H1 (cell line): ENCODE results near the gene NOP9. TPM values are rescaled to one million over a fixed set of nuclear protein-coding genes. Genes with fewer than 3 reads are reported as not detected.
A peak's percentile ranks its signal among the peaks of the same experiment; 100 is the strongest.

ENCODE experiments used
- CTCF ChIA-PET: fragments of 300-600 bp; sonication (Branson Sonifier 250); formaldehyde crosslinking; loops from one replicate; lab custom pipeline; 2021; ENCODE audit not compliant: partially characterized antibody; lab: Charles Lee
- POLR2A ChIA-PET: fragments of 300-600 bp; sonication (Branson Sonifier 250); formaldehyde crosslinking; loops from one replicate; lab custom pipeline; 2021; ENCODE audit warnings: inconsistent platforms; ENCODE audit not compliant: partially characterized antibody; lab: Charles Lee
- DNase-seq, 2 experiments: peaks; one replicate each; pipeline versions ENCODE4 v3.0.0 to v3.0.0-alpha.2; 2010 to 2022; ENCODE audit warnings: low spot score in 2 of 2, low read depth in 1 of 2, mixed read lengths in 1 of 2
- FAIRE-seq: peaks from 2 replicates; lab custom pipeline; 2011; peaks lifted over from hg19 to GRCh38; lab: Jason Lieb, UNC
- H2AFZ ChIP-seq: 2 replicates; pipeline ENCODE4 v1.8.1; 2012; ENCODE audit warnings: low read length, inconsistent platforms
- H2AK5ac ChIP-seq: 2 replicates; pipeline ENCODE4 v1.6.1; 2013; ENCODE audit warnings: low read depth, low read length
- H2BK120ac ChIP-seq: replicated peaks from 2 replicates; pipeline ENCODE3; 2013; ENCODE audit warnings: low read depth, low read length, inconsistent platforms
- H2BK12ac ChIP-seq: 2 replicates; pipeline ENCODE4 v1.6.1; 2013; ENCODE audit warnings: low read depth, low read length
- H2BK15ac ChIP-seq: 2 replicates; pipeline ENCODE4 v1.6.1; 2013; ENCODE audit warnings: low read length
- H2BK20ac ChIP-seq: 2 replicates; pipeline ENCODE4 v1.6.1; 2013; ENCODE audit warnings: low read length
- H2BK5ac ChIP-seq: 2 replicates; pipeline ENCODE4 v1.6.1; 2013; ENCODE audit warnings: low read depth, low read length
- H3K14ac ChIP-seq: 2 replicates; pipeline ENCODE4 v1.6.1; 2013; ENCODE audit warnings: inconsistent platforms; ENCODE audit not compliant: insufficient read length
- H3K18ac ChIP-seq: 2 replicates; pipeline ENCODE4 v1.6.1; 2013; ENCODE audit warnings: low read length; ENCODE audit errors: extremely low read depth
- H3K23ac ChIP-seq: 2 replicates; pipeline ENCODE4 v1.6.1; 2013; ENCODE audit warnings: inconsistent platforms; ENCODE audit not compliant: insufficient read length
- H3K23me2 ChIP-seq: 2 replicates; pipeline ENCODE4 v1.6.1; 2013; ENCODE audit warnings: low read depth, low read length
- H3K27ac ChIP-seq: 2 replicates; pipeline ENCODE4 v1.6.1; 2011; ENCODE audit warnings: low read depth, low read length, inconsistent platforms
- H3K27me3 ChIP-seq, 4 experiments: replicated peaks in 1 of 4; 1 replicate in 1 of 4; 2 replicates in 3 of 4; pipeline versions ENCODE4 v1.6.1 to v1.8.1; 2011 to 2013; ENCODE audit warnings: low read length in 3 of 4, mild to moderate bottlenecking in 3 of 4, inconsistent platforms in 2 of 4, mixed read lengths in 2 of 4, moderate library complexity in 1 of 4; ENCODE audit not compliant: control insufficient read depth in 3 of 4, insufficient read depth in 3 of 4; ENCODE audit errors: extremely low read depth in 1 of 4
- H3K36me3 ChIP-seq, 4 experiments: 2 replicates each; pipeline versions ENCODE4 v1.6.1 to v1.8.1; 2011 to 2013; ENCODE audit warnings: mild to moderate bottlenecking in 4 of 4, low read length in 3 of 4, moderate library complexity in 2 of 4, control low read depth in 1 of 4, inconsistent platforms in 1 of 4; ENCODE audit not compliant: insufficient read depth in 4 of 4, control insufficient read depth in 2 of 4
- H3K4ac ChIP-seq: replicated peaks from 2 replicates; pipeline ENCODE3; 2013; ENCODE audit warnings: low read length, low read depth, mixed read lengths, inconsistent platforms; ENCODE audit not compliant: insufficient read length
- H3K4me1 ChIP-seq, 4 experiments: replicated peaks in 1 of 4; 1 replicate in 1 of 4; 2 replicates in 3 of 4; pipeline versions ENCODE4 v1.6.1 to v1.8.1; 2011 to 2013; ENCODE audit warnings: low read length in 3 of 4, inconsistent platforms in 2 of 4, mixed read lengths in 1 of 4; ENCODE audit not compliant: insufficient read depth in 4 of 4, control insufficient read depth in 3 of 4
- H3K4me2 ChIP-seq, 2 experiments: 2 replicates each; pipeline versions ENCODE4 v1.6.1 to v1.8.1; 2011 to 2013; ENCODE audit warnings: low read depth in 2 of 2, low read length in 2 of 2, control low read depth in 1 of 2, inconsistent platforms in 1 of 2, mild to moderate bottlenecking in 1 of 2; ENCODE audit not compliant: insufficient read depth in 1 of 2
- H3K4me3 ChIP-seq, 4 experiments: fragments of 200-600, 300-600 bp in 1 of 4; sonication (generic), shearing (Covaris generic), sonication (Bioruptor Twin) in 1 of 4; 2 replicates each; pipeline versions ENCODE4 v1.5.1 to v1.8.1; 2011 to 2016; ENCODE audit warnings: low read length in 4 of 4, low read depth in 3 of 4, control low read depth in 2 of 4, inconsistent platforms in 2 of 4, mild to moderate bottlenecking in 2 of 4, mixed read lengths in 1 of 4, moderate library complexity in 1 of 4; ENCODE audit not compliant: insufficient read depth in 2 of 4; ENCODE audit errors: extremely low read depth in 1 of 4
- H3K56ac ChIP-seq: replicated peaks from 2 replicates; pipeline ENCODE3; 2013; ENCODE audit warnings: low read depth, mild to moderate bottlenecking, mixed read lengths, low read length, inconsistent platforms; ENCODE audit not compliant: insufficient read length
- H3K79me1 ChIP-seq: 2 replicates; pipeline ENCODE4 v1.6.1; 2013; ENCODE audit warnings: low read depth, low read length, control low read depth
- H3K79me2 ChIP-seq, 2 experiments: 2 replicates each; pipeline versions ENCODE4 v1.6.1 to v1.8.1; 2012 to 2013; ENCODE audit warnings: low read length in 2 of 2, mild to moderate bottlenecking in 2 of 2, inconsistent platforms in 1 of 2; ENCODE audit not compliant: insufficient read depth in 2 of 2, control insufficient read depth in 1 of 2
- H3K9ac ChIP-seq, 4 experiments: replicated peaks in 1 of 4; 1 replicate in 1 of 4; 2 replicates in 3 of 4; pipeline versions ENCODE4 v1.6.1 to v1.8.1; 2011 to 2013; ENCODE audit warnings: low read depth in 3 of 4, low read length in 3 of 4, control low read depth in 2 of 4, mild to moderate bottlenecking in 2 of 4, moderate library complexity in 2 of 4, inconsistent platforms in 1 of 4; ENCODE audit errors: extremely low read depth in 1 of 4
- H3K9me3 ChIP-seq, 2 experiments: 2 replicates each; pipeline versions ENCODE4 v1.6.1 to v1.8.1; 2012 to 2013; ENCODE audit warnings: mild to moderate bottlenecking in 2 of 2, moderate library complexity in 2 of 2, control low read depth in 1 of 2, inconsistent platforms in 1 of 2, low read depth in 1 of 2, low read length in 1 of 2, mixed read lengths in 1 of 2; ENCODE audit not compliant: insufficient read depth in 2 of 2
- H4K20me1 ChIP-seq, 2 experiments: replicated peaks in 1 of 2; 2 replicates each; pipeline versions ENCODE3 to v1.8.1; 2011 to 2013; ENCODE audit warnings: inconsistent platforms in 2 of 2, low read length in 2 of 2, mild to moderate bottlenecking in 1 of 2; ENCODE audit not compliant: insufficient read depth in 2 of 2, control insufficient read depth in 1 of 2
- H4K5ac ChIP-seq: 2 replicates; pipeline ENCODE4 v1.6.1; 2013; ENCODE audit warnings: low read length, low read depth, mixed read lengths, inconsistent platforms; ENCODE audit not compliant: insufficient read length
- H4K8ac ChIP-seq: 2 replicates; pipeline ENCODE4 v1.8.0; 2013; ENCODE audit warnings: mild to moderate bottlenecking, moderate library complexity, low read length, inconsistent platforms; ENCODE audit not compliant: insufficient read depth; ENCODE audit errors: extremely low read depth
- H4K91ac ChIP-seq: replicated peaks from 2 replicates; pipeline ENCODE3; 2013; ENCODE audit warnings: low read length, mixed read lengths, inconsistent platforms; ENCODE audit not compliant: insufficient read length
- CBX8 ChIP-seq: fragments of 300-800, 300-1000 bp; sonication (generic); IDR thresholded peaks from 2 replicates; pipeline ENCODE4 v1.7.1; 2016; ENCODE audit warnings: low read depth, low read length, borderline replicate concordance
- FOSL1 ChIP-seq: IDR thresholded peaks from 2 replicates; pipeline ENCODE4 v1.6.1; 2011; ENCODE audit warnings: mild to moderate bottlenecking, low read depth, low read length, moderate library complexity; ENCODE audit not compliant: insufficient read depth
- JUND ChIP-seq: IDR thresholded peaks from 2 replicates; pipeline ENCODE4 v1.6.1; 2011; ENCODE audit warnings: mild to moderate bottlenecking, improper control_type of control experiment, low read length
- KDM4A ChIP-seq: IDR thresholded peaks from one replicate; pipeline ENCODE4 v1.7.1; 2012; ENCODE audit warnings: low read depth, mild to moderate bottlenecking, moderate library complexity, low read length, inconsistent platforms; ENCODE audit not compliant: severe bottlenecking
- NRF1 ChIP-seq: IDR thresholded peaks from 2 replicates; pipeline ENCODE4 v1.6.1; 2011; ENCODE audit warnings: mild to moderate bottlenecking, low read depth, low read length, improper control_type of control experiment
- PHF8 ChIP-seq: fragments of 200-600 bp; sonication (generic); conservative IDR thresholded peaks from 2 replicates; pipeline ENCODE4 v1.7.1; 2012; ENCODE audit warnings: low read depth, mild to moderate bottlenecking, inconsistent platforms, low read length, moderate library complexity
- SAP30 ChIP-seq: fragments of 300-600 bp; sonication (generic); IDR thresholded peaks from 2 replicates; pipeline ENCODE4 v1.7.1; 2012; ENCODE audit warnings: low read length, moderate library complexity, mild to moderate bottlenecking, inconsistent platforms; ENCODE audit not compliant: insufficient read depth, insufficient replicate concordance
- SP4 ChIP-seq: IDR thresholded peaks from 2 replicates; pipeline ENCODE4 v1.6.1; 2012; ENCODE audit warnings: low read length, inconsistent platforms
- SUZ12 ChIP-seq: fragments of 200-600 bp; sonication (generic); IDR thresholded peaks from 2 replicates; pipeline ENCODE4 v1.6.1; 2012; ENCODE audit warnings: mild to moderate bottlenecking, inconsistent platforms, low read length, moderate library complexity, mixed read lengths
- WGBS, 2 experiments: shearing (Covaris generic) in 1 of 2; methylation state at CpG; one replicate each; pipeline versions ENCODE4 v1.1.6 to v1.1.7; 2013 to 2015; ENCODE audit warnings: low lambda C conversion rate in 2 of 2, mixed read lengths in 2 of 2, inconsistent platforms in 1 of 2, low coverage in 1 of 2, missing lambda C conversion rate in 1 of 2; ENCODE audit not compliant: insufficient replicate concordance in 2 of 2, insufficient coverage in 1 of 2, insufficient read length in 1 of 2; ENCODE audit errors: extremely low coverage in 1 of 2, missing lambda C conversion rate in 1 of 2; 5-methylcytosine and 5-hydroxymethylcytosine counted together
- polyA plus RNA-seq, 7 experiments: library from polyadenylated mRNA; depleted of rRNA in 3 of 7; stranded (reverse) in 5 of 7; unstranded in 2 of 7; fragments of >200 nt in 5 of 7; fragments of 200-250 nt in 2 of 7; gene quantifications; 1 replicate in 5 of 7; 2 replicates in 1 of 7; 4 replicates in 1 of 7; pipeline versions ENCODE4 v1.2.1 to v1.2.3, GENCODE V29; 2011 to 2013; ENCODE audit warnings: missing spikeins in 2 of 7, mixed read lengths in 2 of 7
- total RNA-seq: library from RNA; stranded (reverse); fragmentation: NEBNext Ultra II Directional; extraction: Animal tissue kit (Norgen Biotek cat#: 25700); gene quantifications from 2 replicates; pipeline ENCODE4 v1.2.1, GENCODE V29; 2021
- TF ChIP-seq, protein P1 (sequence below): IDR thresholded peaks from 2 replicates; pipeline ENCODE4 v1.6.1; 2012; ENCODE audit warnings: inconsistent platforms
- TF ChIP-seq, protein P2 (sequence below): IDR thresholded peaks from 2 replicates; pipeline ENCODE4 v1.6.1; 2012; ENCODE audit warnings: low read length, inconsistent platforms

NOP9 gene
- total and polyA plus RNA-seq, 2 of the 8 experiments (the other 6 are each of a cell fraction or from before 2014, with no cell fraction given), result 17.8 to 34.8 TPM

DNA sequence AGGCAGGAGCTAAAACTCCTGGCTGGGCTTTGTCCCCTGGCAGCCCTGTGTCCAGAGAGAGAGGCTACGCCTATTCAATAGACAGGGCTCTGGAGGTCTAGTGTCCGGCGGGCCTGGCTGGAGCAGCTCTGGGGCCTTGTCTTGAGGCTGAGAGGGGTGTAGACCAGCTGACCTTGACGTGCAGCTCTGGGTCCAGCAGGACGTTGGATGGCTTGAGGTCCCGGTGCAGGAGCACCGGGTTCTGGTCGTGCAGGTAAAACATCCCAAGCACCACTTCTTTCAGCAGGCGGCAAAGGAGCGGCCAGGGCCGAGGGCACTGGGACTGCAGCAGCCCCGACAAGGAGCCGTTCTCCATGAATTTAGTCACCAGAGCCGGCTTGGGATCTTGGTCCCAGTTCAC is 39.2 kb downstream of the NOP9 start:
- ChIA-PET CTCF (interaction anchor here (0.9 to 27.8 kb wide), 10 partner anchors 9 to 222 kb away, joined by 3 to 664 read pairs (median 5); partner anchors contain the start of genes CBLN3, KHNYN, LTB4R2 and NFATC4), POLR2A (interaction anchor here (1.1 to 1.7 kb wide), 4 partner anchors 13 to 132 kb away, joined by 3 to 4 read pairs (median 4); no protein-coding TSS in a partner anchor)
- no peak overlapping the region for H2BK15ac ChIP-seq
- no peaks in the 10 kb centered on the region for H3K79me2 ChIP-seq
- FAIRE-seq, result no peak
- peak overlapping the region; percentile 70 for H2AFZ ChIP-seq
- H3K4me3 ChIP-seq, result peak overlapping the region; percentile 43 to 72 (median 57); a peak in 7 of 8 replicates
- no peak overlapping the region; the same call in 1 of the 2 replicates for H4K8ac ChIP-seq
- no peak overlapping the region for H4K5ac ChIP-seq
- H4K91ac ChIP-seq, result no peak overlapping the region
- H3K56ac ChIP-seq, result no peak overlapping the region
- WGBS, 2 experiments, result 72% methylated on average over 14 of the region's 14 CpGs; no CpG with 5 or more reads in 1 of the 2 experiments
- peak overlapping the region; percentile 58 to 100 for H3K4me2 ChIP-seq
- no peak for DNase-seq
- H2BK12ac ChIP-seq, result no peak overlapping the region
- peaks cover 60 to 81% (median 79%) of the 10 kb centered on the region in 4 experiments for H3K27me3 ChIP-seq
- no peak overlapping the region for H3K27ac ChIP-seq
- no peak overlapping the region for H3K18ac ChIP-seq
- no peak overlapping the region for H2BK20ac ChIP-seq
- no peak overlapping the region for H3K23ac ChIP-seq
- peaks cover 0 to 2% of the 10 kb centered on the region in 2 experiments for H4K20me1 ChIP-seq
- H3K79me1 ChIP-seq, result no peaks in the 10 kb centered on the region
- no peak overlapping the region for H2AK5ac ChIP-seq
- no peaks in the 10 kb centered on the region for H3K9me3 ChIP-seq
- peaks cover 0 to 14% (median 4%) of the 10 kb centered on the region in 4 experiments; a peak in 5 of 7 replicates for H3K4me1 ChIP-seq
- H2BK120ac ChIP-seq, result no peak overlapping the region
- no peak overlapping the region for H3K4ac ChIP-seq
- no peak overlapping the region for H2BK5ac ChIP-seq
- H3K36me3 ChIP-seq, result no peaks in the 10 kb centered on the region
- H3K14ac ChIP-seq, result no peak overlapping the region
- H3K23me2 ChIP-seq, result peaks cover 19% of the 10 kb centered on the region; the same call in 1 of the 2 replicates
- no peak overlapping the region for H3K9ac ChIP-seq
- TF ChIP-seq JUND, result no peak
- TF ChIP-seq SP4, result no peak
- TF ChIP-seq PHF8, result no peak
- TF ChIP-seq, protein P1, sequence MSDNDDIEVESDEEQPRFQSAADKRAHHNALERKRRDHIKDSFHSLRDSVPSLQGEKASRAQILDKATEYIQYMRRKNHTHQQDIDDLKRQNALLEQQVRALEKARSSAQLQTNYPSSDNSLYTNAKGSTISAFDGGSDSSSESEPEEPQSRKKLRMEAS, result no peak
- TF ChIP-seq CBX8, result no peak
- TF ChIP-seq SAP30, result no peak
- TF ChIP-seq, protein P2, sequence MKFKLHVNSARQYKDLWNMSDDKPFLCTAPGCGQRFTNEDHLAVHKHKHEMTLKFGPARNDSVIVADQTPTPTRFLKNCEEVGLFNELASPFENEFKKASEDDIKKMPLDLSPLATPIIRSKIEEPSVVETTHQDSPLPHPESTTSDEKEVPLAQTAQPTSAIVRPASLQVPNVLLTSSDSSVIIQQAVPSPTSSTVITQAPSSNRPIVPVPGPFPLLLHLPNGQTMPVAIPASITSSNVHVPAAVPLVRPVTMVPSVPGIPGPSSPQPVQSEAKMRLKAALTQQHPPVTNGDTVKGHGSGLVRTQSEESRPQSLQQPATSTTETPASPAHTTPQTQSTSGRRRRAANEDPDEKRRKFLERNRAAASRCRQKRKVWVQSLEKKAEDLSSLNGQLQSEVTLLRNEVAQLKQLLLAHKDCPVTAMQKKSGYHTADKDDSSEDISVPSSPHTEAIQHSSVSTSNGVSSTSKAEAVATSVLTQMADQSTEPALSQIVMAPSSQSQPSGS, result no peak
- no peak for TF ChIP-seq KDM4A
- TF ChIP-seq SUZ12, result no peak
- no peak for TF ChIP-seq NRF1
- no peak for TF ChIP-seq FOSL1
